Putamen (tissue), 1 donor: ENCODE data around the gene HABP2.

Source experiments
- DNase-seq: peaks from one replicate; pipeline ENCODE4 v3.0.0-alpha.2; 2016; ENCODE audit warnings: low spot score

Gene HABP2

DNA sequence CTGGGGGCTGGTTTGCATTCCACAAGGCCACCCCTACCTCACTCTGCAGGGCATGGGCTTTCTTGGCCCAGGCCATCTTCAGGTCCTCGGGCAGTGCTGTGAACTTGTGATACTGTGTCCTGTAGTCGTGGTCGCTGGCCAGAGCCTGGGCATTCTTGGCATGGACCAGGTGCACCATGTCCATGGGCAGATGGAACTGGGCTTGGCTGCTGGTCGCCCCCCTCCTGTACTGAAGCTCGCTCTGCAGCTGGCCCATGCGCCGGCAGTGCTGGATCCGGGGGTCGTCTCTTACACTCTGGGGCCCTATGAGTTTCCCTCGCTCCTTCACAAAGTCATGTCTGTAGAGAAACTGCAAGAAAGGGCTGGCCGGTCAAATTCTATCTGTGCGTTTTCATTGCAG lies 51.7 kb downstream of the HABP2 start:
- DNase-seq, result no peak

DNA sequence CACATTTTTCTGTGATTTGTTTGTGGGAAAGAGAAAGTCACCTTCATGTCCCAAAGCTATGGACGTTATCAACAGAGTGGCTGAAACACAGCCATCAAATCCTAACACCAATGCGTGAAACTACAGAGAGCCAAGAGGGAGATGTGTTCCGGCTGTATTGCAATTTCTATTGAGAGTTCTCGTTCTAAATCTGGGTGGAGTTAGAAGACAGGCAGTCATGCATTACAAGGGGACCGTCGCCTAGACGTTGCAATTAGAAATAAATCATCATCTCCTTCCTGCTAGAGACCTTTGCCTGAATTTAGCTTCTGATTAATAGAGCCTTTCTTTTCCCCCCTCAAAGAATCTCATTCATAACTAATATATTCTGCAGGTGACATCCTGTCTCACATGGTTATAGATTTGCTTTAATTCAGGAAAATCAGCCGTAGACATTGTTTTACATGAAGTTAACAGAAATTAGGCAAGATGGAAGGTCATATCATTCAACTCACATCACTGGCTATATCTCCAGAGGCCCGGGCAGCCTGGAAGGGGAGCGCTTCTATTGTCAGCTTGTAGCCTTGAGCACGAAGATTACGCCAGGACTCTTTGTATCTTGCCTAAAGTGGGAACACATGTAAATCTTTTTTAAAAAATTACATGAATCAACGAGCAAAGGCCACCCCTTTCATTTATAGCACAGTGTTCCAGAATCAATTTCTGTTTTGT lies 52.6 kb downstream of the HABP2 start:
- DNase-seq, result no peak

DNA sequence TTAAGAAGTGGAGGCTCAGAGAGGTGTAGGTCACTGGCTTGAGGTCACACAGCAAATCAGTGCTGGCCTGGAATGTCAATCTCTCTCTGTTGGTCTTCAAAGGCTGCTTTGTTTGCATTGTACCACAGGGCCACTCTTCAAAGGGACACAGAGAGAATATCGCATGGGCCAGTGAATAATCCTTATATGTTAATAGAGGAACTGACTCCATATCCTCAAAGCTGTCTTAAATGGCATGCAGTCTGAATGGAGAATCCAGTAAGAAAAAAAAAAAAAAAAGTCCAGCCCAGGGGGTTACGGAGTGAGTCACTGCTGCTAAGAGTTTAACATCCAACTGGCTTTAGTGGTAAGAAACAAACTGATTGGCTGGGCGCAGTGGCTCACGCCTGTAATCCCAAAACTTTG lies 56.9 kb downstream of the HABP2 start:
- DNase-seq, result no peak

DNA sequence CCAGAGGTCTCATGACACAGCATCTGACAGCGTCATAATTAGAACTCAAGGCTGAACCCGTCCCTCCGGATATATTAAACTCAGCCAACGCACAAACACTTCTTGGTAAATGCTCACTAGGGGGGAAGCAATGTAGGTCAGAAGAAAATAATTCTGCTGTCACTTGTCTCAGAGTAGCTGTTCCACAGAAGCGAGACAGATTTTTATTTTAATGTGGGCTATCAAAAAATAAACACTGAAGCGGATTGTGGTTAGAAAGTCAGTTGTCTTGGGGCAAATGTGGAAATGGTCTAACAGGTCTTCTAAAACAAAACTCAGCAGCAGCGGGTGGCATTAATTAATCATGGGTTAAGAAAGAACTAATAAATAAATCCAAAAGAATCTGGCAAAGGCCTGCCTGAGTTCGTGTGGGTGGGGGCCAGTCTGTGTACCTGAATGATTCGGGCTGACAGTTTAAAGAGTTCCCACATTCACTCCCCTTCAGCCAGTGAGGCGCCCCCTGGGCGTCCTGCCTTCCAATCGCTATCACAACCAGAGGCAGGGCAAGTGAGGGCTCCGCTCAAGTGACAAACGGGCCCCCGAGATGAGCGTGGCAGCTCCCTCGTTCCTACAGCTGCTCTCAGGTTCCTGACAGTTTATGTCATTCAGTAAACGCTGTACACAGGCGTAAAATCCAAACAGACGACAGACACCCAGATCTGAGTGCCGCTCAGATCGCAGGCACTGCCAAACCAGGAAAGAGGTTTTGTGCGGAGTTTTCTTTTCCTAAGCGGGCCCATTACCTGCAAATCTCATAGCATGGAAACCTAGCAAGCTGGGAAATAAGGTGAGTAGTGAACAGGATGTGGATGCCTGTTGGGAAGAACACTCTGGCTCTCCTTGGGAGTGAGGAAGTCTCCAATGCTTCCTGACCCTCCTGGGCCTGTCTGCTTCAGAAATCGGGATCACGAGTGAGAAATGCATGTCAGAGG lies 58.1 kb downstream of the HABP2 start:
- no peak for DNase-seq

DNA sequence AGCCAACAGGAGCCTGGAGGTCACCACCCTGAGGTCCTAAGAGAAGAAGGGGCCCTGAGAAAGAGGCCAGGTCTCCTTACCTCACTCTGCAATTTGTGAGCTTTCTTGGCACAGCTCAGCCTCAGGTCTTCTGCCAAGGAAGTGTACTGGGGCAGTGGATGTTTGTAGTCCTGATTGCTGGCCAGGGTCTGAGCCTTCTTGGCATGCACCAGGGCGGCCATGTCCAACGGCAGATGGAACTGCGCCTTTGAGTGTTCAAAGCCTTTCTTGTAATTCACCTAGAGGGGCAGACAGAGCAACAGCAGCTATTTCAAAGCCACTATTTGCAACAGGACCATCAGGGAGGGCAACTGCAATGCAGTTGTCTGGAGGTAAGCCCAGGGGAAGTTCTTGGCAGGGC lies 59.3 kb downstream of the HABP2 start:
- DNase-seq, result peak; percentile 53

DNA sequence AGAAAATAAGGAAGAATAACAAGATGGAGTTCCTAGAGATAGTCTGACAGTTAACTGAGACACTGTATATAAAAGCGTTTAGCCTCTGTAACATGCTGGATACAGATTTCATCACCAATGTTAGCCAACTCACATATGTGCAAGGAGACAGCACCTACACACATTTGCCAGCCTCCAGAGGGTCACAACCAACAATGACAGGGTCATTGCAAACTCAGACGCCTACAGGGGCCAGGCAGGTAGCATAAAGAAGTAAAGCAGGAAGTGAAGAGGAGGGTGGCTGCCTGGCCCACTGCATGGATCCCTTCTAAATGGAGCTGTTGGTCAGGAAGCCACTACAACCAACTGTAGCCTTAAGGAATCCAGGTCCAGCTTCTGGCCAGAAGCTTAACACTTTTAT lies 60.6 kb downstream of the HABP2 start:
- no peak for DNase-seq

DNA sequence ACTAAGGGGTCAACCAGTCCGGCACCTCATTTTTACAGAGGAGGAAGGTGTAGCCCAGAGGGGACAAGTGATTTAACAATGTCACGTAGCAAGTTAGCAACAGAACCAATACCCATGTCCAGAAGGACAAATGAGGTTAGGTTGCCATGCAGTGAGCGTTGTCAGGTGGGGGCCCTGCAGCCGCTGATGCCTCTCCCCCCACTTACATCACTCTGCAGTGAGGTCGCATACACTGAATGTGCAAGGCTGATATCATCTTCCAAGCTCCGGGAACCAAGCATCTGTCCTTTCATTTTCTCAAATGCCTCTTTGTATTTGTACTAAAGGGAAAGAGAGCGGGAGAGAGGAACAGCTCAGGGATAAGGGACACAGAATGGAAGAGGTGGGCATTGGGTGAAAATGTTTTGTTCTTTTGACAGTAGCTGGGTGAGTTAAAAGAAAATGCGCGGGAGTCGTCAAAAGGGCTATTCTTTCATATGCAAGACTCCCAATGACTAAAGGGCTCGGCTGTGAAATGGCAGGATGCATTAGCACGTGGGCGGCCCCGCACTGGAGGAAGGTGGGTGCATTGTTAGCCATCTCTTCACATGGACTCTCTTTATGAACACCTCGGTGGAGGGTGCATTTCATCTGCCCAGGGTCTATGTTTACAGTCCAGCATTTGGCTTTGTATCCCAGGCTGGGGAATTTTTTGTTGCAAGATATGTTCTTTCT lies 61.3 kb downstream of the HABP2 start:
- no peak for DNase-seq

DNA sequence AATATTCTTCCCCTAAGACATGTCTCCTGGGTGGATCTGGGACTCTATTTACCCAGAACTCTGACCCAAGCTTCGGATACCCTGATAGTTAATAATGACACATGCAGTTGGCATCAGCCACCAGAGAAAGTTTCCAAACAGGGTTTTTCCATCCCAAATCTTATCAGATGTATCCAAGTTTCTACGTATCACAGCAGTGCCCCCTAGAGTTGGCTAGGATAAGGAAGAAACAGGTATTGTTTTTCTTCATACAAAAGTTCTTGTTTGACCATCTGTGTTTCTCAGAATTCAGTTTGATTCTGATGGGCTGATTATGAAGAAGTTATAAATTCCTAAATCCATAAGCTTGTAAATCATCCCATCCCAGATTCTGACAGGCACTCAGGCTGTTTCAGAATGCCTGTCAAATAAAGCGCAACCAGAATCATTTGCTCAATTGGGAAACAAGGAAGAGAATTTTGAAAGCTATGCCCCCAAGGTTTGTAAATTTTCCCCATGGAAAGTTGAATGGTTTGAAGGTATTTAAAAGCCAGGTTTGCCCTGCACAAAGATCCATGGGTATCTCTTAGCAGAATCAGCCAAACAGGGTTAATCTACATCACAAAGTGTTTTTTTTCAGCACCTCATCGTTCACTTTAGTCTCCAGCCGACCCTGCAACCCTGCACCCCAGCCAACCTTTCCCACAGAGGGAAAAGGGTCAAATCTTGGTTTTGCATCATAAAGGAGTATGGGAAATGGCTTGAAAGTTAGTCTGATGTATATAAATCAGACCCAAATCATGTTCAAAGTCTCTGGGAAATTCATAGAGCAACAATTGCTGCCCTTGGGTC lies 63.6 kb downstream of the HABP2 start:
- no peak for DNase-seq

DNA sequence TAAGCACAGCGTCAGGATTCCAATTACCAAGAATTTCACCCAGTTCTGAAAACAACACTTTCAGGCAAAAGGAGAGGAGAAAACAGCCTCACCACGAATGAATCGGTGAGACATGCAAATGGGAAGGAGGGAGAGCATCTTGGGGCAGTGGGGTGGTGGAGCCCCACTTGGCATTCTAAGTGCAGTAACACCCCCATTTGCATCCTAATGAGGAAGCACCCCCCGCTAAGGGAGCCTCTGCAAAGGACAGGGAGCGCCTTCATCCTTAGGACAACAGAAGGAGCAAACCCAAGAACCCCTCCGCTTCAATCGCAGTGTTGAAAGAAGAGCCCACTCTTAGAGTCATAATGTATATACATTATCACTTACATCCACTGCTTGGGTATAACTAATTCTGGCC lies 64.2 kb downstream of the HABP2 start:
- no peak for DNase-seq

DNA sequence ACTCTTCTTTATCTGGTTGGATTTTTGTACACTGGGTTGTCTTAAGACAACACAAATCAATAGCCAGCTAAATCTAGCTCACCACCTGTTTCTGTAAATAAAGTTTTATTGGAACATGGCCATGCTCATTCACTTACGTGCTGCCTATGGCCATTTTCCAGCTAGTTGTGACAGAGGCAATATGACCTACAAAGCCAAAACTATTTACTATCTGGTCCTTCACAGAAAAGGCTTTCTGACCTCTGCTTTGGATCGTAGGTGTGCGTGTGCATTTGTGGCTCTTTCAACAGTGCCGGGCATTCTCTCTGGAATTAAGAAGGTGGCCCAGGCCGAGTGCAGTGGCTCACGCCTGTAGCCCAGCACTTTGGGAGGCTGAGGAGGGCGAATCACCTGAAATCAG lies 65.5 kb downstream of the HABP2 start:
- no peak for DNase-seq

DNA sequence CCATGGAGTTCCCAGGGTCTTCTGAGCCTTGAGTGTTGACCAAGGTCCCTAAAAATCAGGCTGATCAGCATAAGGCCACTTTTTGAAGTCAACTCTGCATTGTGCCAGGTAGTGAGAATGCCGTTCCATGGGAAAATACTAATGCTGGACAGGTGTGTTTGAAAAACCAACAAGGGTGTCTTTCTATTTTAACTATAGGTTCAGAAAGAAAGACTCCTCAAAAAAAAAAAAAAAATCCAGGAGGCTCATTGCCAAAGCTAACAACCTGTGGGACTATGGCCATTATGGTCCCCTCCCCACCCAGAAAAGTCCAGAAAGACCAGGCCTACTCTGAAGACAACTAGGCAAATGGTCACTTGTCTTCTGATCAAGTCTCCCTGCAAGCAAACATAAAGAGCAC lies 66.5 kb downstream of the HABP2 start:
- no peak for DNase-seq

DNA sequence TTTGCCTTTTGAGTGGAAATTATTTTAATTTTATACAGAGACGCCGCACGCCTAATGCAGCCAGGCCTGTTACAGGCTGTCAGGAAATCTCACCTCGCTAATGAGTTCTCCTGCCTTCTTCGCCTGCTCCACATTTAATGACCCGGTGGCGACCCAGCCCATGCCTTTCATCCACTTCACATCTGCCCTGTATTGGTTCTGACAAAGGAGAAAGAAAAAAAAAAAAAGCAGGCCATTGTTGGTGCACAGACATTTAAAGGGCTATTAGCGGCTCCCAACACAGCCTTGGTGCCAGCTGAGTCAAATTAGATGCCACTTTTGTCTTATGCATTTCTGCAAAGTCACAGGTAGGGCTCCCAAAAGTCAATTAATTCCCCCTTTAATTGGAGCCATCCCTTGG lies 67.7 kb downstream of the HABP2 start:
- DNase-seq, result no peak

DNA sequence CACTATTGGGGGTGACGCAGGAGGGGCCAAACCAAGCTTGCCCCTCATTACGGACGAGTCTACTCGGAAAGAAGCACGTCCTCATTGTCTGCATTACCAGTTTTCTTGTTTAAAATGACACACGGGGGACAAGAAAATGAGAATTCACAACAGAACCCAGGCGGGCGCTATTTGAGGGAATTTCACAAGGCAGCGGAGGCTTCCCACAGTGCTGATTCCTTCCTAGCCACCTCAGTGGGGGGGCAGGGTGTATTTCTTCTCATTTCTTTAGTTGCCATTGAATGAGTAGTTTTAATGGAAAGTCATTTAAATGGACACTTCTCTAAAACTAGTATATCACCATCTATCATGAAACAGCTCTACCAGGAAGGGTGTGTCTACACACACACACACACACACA lies 68.1 kb downstream of the HABP2 start:
- no peak for DNase-seq

DNA sequence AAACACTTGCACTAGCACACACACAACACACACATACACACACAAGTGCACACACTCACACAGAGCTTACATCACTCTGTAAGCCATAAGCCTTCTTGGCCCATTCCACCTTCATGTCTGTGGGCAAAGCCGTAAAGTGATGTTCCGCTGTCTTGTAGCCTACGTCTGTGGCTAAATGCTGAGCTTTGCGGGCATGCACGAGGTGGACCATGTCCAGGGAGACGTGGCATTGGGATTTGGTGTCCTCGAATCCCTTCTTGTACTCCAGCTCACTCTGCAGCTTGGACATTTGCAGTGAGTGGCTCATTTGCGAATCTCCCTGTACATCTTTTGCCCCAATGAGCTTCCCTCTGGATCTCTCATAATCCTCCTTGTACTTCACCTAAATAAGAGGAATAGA lies 68.9 kb downstream of the HABP2 start:
- DNase-seq, result no peak

DNA sequence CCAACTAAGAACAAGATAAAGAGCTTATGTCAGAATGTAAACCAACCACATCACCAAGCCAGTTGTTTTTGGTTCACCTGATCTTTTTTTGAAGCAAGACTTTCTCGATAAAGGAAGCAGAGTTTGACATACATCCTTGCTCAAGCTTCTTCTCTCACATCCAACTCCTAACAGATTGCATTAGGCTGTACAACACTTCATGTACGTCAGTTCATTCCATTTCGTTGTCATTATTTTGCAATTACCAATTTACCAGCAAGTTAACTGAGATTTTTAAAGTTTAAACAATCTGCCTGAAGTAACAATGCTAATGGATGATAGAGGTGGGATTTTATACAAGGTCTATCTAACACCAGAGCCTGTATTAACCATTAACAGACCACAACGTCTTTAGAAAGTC lies 70.0 kb downstream of the HABP2 start:
- DNase-seq, result no peak

DNA sequence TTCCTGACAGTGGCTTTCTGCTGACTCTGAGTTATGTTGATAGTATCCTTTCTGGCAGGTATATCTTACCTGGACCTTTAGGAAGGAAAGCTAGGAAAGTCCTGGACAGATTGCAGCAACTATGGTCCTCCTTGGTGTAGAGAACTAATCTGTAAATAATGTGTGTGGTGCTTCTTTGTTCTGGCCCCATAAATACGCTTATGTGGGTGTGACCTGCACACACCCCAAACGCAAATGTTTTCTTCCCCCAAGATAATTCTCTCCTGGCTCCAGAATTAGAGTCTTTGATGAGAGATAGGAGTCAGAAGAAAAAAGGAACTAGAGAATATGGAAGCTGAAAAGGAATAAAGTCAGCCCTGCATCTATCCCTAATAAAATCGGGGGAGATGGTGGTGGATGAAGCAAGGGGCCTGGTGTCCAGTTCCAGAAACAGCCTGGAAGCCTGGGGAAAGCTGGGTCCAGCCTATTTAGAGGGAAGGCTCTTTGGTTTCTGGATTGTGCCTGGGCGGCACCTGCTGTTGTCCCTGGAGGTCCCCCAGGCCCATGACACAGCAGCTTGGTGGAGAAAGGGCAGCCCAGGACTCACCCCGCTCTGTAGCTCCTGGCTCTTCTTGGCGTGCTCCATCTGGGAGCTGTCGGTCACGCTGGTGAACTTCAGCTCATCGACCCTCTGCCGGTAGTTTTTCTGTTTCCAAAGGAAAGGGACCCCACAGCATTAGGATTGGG lies 72.8 kb downstream of the HABP2 start:
- DNase-seq, result no peak

DNA sequence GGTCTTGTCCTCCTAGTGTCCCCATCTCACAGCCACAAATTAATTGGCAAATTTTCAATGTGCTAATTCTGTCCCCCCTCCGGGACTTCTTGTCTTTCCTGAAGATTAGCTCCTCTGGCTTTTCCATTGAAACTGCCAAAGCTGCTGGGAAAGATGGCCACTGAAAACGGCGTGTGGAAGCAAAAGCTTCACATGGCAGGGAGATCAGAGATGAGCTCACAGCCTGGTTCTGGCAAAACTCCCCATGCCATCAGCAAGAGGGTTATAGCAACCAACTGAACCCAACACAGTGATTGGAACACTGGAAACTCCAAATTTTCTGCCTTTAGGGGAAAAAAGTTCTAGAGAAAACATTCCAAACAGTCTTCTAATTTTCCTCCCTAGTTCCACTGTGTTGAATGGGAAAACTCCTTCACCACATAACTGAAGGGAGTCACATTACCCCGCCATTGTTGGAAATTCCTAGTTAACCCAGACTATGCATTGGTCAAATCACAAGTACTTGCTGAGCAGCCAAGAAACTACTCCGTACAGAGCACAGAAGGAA lies 74.0 kb downstream of the HABP2 start:
- DNase-seq, result no peak

DNA sequence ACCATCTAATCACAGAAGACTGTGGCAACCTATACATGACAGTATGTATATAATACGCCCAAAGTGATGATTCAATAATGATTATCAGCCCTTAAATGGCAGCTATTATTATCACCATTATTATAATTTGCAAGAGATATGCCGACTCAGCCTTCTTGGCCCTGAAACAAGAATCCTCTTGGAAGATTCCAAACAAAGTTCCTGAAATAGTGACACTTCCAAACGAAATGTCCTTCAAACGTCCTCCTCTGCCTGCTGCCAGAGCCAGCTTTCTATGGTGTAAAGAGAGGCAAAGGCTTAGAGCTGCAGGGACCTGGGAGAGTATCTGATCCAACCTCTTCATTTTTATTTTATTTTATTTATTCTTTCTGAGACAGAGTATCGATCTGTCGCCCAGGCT lies 75.0 kb downstream of the HABP2 start:
- DNase-seq, result no peak

DNA sequence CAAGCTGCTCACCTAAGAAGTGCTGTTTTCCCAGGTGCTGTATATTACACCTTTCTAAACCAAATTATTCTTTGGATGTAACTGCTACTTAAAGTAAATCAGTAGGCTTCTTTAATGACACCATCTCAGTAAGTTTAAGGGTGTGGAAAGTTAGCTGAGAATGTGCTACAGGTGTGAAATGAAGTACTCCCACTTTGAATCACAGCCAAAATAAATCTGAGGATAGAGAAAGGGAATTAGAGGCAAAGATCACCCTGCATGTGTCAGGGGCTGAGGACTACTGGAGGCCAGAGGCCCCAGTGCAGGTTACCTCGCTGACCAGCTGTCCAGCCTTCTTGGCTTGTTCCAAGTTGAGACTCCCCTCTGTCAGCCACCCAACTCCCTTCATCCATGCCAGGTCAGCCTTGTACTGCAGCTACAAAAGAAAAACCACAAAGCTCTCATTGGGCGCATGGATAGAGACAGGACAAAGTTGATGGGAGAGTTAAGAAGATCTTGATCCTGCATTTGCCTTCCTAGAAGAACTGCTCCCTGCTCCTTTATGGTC lies 75.8 kb downstream of the HABP2 start:
- DNase-seq, result no peak

DNA sequence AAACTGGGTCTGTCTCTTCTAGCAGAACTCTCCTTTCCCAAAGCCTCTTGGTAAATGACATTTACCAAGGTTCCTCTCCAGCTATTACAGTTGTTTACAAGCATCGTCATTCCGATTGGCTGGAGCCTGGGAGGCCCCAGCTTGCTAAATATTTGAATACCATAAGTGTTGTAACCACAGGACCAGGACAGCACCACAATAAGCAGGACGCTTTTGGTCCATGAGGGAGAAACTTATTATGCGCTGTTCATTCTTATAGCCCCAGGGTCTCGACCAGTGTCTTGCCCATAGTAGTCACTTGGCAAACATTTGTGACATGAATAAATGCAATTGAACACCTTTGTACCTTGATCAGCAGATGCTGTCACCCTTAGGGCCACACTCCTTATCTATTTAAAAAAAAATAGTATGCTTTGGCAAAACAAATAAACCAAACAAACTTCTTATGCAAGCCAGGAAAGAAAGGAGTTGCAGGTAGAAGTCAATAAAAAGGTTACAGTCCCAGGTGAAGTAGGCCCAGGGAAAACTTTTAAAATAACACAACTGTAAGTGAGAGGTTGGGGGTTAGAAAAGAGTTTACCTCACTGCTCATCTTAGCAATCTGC lies 78.2 kb downstream of the HABP2 start:
- DNase-seq, result no peak
